Bone marrow (tissue), 2 donors: ENCODE results near the gene GALNT18.

Experiments
- DNase-seq, 2 donors: peaks; one replicate each; lab custom pipeline; 2025; lab: John Stamatoyannopoulos, UW

Gene GALNT18

DNA sequence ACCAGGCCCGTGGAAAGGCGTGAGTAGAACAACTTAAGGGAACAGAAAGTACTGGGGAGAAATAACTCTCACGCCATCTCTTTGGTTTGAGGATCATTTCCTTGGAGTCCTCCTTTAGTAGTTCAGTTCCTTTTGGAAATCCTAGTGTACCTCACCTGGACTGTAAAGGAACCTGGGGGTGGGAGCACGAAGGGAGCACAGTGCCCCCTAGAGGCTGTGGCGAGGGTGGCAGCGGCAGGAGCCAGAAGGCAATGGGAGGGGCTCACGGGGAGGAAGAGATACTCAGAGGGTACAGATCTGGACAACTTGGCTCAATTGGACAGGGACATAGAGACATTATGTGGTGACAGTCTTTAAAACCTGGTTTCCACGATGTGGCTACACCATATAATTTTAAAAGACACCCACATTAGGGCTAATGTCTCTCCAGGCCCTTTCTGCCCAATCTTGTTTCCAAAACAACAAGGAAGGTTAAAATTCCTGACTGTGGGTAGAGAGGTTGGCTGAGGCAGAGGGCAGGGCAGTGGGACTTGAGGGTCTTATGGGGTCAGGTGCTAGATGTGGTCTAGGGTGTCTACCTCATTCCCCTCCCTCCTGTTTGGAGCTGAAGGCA lies 355.7 kb downstream of the GALNT18 start:
- no peak for DNase-seq

DNA sequence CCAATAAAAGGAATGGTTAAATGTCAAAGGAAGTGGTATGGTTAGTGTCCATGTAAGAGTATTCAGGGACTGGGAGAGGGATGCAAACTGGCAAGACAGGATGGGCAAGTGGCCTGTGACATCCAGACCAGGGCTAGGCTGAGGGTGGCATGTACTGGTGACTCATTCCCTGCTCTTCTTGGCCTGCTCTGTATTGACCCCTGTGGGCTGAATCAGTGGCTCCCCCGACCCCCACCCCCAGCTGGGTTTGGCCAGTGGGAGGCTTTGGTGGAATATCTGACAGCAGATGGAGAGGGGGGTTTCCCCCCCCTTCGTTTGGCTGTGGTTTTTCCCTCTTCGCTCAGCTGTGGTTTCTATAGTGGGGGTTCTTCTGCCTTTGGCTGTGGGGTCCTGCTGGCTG lies 356.5 kb downstream of the GALNT18 start:
- no peak for DNase-seq

DNA sequence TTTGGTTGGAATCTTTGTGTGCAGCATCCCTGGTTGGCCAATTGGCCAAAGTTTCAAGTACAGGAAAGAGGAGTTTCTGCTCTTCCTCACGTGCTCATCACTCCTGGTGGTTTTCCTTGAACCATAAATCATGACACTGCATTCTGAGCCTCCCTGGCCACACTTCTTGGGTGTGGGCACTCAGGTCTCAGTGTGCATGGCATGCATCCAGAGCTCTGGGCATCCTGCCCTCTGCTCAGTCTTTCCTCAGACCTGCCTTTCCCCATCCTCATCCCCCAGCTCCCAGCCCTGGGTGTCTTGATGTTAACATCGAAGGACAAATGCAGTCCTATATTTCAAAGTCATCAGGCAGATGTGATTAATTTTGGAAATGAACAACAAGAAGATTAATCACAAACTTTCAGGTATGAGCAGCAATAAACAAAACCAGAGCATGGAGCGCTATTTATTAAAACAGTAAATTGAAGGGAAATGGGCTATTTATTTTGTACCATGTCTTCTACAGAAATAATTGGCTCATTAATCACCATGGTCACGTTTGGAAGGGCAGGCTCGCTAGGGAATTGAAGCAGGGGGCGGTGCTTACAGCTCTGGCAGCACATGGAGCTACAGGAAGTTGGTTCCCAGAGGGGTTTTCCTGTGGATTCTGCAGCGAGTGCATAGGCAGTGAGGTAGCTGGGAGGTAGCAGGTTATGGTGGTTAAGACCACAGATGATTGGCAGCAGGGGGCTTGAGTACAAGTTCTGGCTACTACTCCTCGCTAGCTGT lies 358.4 kb downstream of the GALNT18 start:
- DNase-seq: no peak

DNA sequence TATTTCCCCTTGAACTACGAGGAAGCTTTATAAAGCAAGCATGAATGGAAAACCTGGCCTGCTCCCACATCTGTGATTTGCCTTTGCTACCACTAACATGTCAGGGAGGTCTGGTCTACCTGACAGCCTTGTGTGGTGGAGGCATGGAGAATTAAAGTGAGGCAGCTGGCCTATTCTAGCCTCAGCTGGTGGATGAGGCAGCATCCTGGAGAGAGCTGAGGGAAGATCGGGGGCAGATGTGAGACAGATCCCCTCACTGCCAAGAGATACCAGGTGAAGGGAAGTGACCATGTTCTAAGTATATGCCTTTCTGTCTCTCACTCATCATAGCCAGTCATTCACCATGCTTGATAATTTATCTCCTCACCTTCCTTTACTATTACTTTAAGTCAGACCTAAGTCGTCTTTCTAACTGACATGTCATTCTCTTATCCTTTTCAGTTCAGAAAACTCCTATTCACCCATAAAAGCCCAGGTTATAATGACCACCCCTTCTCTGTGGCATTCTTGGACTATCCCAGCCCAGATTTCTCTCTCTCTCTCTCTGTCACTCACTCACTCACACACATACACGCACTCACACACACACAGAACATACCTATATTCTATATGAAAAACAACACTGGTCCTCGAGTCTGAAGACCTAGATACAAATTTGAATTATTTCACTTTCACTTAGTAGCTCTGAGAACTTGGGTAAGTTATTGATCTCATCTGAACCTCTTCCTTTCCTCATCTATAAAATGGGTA lies 359.5 kb downstream of the GALNT18 start:
- DNase-seq: no peak

DNA sequence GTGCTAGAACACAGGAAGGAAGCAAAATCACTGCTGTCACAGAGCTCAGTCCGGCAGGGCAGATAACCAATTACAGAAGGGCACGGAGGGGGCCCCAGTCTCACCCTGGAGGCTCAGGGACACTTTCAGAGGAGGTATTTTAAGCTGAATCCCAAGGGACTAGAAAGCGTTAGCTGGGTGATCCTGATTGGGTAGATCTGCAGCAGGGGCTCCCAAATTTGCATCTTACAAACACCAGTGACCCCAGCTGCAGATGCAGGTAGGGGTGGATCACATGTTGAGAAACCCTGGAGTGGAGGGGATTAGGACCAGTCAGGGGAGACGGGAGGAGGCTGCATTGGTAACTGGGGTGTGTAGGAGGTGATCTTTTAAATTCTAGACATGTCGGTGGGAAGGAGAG lies 360.2 kb downstream of the GALNT18 start:
- DNase-seq: no peak

DNA sequence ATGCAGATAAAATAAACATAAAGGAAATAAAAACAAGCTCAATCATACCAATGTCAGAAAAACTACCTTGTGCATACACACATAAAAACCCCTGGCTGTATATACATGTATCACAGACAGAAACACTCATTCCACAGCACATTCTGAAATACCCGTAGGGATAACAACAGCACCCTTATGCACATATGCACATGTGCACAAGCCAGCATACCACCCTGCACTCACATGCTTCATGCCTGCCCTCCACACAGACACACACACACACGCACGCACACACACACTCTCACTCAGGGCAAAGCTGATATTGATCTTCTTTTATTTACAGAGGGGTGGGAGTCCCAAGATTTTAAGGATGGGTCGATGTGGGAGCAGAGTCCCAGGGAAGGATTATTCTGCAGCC lies 360.9 kb downstream of the GALNT18 start:
- no peak for DNase-seq

DNA sequence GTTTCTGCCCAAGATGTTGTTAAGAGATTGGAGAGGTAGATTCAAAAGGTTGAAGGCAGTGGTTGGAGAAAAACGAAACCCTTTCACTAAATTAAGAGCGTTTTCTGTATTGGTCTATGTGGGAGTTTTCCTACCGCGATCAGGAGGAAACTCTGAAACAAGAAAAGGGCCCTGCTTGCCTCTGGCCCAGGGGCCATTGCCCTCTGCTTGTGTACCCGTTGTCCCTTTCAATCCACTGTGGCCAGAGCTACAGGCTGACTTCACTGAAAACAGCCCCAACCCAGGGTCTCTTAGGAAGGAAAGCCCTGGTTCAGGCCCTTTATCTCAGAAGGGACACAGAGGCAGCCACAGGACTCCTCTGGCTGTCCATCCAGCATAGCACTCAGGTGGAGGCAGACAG lies 367.8 kb downstream of the GALNT18 start:
- DNase-seq: no peak

DNA sequence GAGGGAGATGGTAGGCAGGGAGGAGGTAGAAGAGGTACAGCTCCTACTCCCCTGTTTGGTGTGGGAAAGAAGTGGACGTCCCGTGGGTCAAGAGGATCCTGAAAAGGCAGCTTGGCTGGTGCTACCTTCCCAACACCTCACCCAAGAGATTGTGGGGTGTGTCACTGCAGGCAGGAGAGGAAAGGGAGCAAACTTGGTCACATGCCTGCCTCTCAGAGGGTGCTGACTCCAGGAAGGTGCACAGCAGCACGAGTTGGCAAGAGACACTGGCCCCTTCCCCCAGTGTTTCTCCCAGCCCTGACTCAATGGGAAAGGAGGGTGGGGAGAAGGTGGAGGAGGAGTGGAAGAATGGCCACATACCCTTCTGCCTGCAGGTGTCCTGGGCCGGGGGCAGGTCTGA lies 368.3 kb downstream of the GALNT18 start:
- DNase-seq: no peak

DNA sequence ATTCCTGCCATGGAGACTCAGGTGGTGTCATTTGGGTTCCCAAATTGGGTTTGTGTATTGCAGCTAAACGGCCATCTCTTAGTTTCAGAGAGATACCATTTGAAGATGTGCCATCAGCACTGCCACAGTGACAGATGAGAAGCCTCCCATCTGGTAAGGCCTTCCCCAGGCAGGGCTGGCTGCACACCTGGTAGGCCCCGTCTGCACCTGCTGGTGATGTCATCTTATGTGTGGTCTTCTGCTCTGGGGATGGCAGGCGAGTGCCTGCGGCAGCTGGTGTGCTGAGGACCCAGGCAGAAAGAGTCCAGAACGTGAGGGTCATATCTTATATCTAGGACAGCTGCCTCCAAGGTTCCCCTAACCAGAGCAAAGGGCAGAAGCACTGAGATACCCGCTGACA lies 369.4 kb downstream of the GALNT18 start:
- no peak for DNase-seq

DNA sequence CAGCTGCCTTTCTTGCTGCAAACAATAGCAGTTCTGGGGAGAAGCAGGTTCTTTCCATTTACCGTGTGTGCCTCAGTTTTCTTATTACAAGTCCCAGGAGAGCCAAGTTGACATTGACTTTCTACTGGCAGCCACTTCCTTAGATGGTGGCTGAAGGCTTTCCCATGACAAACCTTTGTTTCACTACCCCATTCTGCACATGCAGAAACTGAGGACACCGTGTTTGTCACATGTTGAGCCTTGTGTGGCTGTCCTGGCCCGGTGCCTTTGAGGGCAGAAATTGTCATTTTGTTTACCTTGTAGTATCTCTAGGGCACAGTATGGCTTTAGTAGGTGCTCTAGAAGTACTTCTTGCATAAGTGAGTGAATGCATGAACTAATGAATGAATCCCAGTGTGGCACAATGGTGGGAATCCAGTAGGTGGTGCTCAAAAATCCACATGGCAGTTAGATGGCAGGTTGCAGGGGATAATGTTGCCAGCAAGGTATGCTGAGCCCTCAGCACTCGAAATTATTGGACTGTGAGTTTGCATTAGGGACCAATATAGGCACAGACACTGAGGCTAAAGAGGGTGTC lies 370.3 kb downstream of the GALNT18 start:
- DNase-seq: no peak

DNA sequence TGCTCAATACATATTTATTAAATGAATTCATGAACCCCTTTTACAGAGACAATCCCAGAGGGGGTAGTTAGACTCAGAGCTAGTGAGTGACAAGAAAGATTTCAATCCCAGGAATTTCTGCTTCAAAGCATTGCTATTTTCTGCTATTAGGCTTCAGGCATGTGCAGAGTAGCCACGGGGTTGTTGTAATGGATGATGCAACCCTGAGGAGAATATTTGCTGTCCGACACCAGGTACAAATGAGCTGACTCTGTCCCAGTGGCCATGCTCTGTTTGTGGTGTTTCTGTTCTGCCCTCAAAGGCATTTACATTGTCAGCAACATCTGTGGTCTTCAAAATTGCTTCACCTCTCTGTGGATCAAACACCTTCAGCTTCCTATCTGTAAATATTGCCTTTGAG lies 371.3 kb downstream of the GALNT18 start:
- no peak for DNase-seq

DNA sequence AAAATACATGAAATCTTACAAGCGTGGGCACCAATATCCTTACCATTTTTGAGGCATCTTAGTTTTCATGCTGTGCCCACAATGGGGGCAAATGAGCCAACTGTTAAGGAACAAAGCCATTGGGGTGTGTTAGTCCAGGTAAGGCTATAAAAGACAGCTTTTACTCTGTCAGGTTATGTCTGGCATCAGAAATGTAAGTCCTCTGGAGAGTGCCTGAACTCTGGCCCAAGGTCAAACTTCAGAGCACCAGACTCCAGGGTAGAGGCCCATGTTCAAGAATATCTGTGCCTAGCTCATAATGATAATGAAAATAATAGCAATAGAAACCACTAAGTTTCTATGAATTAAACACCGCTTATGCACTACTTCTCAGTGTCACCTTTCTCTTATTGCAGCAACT lies 374.2 kb downstream of the GALNT18 start:
- DNase-seq: no peak

DNA sequence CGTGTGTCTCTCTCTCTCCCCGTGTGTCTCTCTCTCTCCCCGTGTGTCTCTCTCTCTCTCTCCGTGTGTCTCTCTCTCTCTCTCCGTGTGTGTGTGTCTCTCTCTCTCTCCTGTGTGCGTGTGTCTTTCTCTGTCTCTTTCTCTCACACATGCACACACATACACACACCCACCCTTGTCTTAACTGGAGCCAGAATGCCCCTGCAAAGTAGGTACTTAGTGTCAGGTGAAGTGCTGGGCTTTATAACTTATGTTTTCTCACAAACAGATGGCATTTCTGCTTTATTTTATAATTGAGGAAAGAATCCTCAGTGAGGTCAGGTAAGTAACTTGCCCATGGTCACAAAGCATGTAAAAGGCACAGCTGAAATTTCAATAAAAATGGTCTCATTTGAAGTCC lies 374.7 kb downstream of the GALNT18 start:
- DNase-seq: no peak

DNA sequence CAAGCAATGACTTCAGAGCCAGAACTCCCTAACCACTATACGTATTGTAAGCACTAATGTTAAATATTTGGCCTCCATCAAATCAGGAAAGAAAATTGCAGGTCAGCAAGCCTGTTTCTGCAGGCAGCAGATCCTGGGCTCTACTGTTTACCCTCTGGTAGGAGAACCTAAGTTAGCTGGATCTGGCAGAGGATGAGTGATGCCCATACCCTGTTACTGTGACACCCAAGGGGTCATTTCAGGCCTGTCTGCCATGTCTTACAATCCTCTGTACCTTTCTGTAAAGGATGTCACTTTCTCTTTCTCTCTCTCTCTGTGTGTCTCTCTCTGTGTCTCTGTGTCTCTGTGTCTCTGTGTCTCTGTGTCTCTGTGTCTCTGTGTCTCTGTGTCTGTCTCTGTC lies 375.6 kb downstream of the GALNT18 start:
- no peak for DNase-seq

DNA sequence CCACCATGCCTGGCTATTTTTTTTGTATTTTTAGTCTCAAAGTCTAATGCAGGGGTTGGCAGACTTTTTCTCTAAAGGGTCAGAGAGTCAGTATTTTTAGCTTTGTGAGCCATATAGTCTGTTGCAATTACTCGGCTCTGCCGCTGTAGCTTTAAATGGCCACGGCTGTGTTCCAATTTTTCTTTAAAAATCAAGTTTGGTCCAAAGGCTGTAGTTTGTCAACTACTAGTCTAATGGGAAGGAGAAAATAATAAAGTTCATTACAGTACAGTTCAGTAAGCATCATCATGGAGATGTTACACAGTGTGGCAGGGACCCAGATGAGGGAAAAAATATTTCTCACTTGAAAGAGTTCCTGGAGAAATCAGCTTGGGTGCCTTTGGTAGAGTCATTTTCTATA lies 376.4 kb downstream of the GALNT18 start:
- DNase-seq: no peak

DNA sequence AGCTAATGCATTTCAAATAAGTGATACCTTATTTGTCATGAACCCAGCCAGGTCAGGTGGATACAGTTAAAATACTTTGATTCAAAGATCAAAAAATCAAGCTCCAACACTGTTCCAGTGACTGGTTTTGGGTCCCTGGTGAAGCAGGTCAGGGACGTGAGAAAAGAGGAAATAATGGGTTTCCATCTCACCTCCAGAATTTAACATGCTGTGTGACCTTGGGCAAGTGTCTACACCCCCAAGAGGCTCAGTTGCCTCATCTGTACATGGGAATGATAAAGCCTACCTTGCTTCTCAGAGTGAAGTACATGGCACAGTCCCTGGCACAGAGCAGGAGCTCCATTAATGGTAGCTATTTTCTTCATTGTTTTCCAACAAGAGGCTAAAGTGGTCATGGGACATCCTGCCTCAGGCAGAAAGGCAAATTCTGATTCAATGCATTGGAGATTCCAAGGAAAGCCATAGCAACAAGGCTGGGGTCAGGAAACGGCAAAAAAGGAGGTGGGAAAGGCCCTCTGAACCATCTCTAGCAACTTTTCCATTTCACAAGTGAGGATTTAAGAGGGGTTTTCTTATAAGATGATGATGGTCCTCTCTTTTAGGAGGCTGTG lies 377.2 kb downstream of the GALNT18 start:
- no peak for DNase-seq

DNA sequence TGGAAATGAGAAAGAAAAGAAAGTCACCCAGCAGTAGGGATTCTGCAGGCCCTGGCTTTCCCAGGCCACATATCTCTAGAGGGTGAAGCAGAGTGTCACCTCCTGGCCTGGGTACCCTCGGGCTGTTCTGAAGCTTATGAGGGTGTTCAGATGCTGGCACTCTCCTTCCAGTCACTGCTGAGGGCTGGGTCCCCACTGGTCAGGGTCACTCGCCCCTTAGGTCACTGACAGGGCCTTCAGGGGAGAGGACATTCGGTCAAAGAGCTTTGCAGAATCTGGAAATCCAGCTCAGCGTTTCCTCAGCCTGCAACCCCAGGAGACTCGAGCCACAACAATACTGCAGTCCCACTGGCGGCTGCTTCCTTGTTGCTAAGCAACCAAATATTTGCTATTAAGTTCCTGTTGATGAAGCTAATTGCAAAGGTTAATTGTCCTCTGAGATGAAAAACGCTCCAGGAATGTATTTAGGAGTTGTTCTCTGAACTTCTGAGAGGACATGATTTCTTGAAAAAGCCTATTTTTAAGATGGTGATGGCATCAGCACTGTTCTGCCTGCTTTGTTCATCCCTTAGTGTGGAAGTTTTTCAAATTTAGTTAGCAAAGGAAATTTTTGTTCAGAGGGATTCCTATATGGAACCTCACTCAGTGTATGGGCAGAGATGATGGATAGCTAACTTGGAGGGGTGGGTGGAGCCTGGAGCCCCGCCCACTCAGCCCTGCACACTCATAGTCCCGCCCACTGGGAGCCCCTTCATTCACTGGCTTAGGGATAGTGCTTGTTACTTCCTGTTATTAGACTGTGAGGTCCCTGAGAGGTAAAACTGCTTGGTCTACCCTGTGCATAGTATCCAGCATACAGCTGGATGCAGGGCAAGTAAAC lies 378.0 kb downstream of the GALNT18 start:
- no peak for DNase-seq

DNA sequence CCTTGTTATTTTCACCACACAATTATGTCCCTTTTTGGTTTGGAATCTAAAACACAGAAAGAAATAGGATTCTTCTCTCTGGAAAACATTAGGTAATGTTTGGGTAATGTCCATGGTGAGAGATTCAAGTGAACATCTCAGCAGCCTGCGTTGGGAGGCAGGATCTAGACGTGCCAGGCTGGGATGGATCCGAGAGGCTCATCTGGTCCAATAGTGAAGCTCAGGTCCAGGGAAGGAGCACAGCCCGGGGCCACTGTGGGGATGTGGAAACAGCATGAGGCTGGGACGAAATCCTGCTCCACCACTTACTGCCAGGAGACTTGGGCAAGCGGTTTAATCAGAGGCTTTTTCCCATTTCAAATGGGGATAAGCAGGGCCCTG lies 378.6 kb downstream of the GALNT18 start:
- no peak for DNase-seq

DNA sequence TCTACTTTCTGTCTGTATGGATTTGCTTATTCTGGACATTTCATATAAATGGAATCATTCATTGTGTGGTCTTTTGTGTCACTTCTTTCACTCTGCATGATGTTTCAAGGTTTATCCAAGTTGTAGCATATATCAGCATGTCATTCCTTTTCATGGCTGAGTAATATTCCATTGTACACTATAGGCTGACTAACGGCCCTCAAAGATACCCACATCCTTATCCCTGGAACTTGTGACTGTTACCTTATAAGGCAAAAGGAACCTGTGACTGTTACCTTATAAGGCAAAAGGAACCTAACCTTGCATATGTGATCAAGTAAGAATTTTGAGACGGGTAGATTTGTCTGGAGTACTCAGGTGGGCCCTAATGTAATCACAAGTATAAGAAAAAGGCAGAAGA lies 380.5 kb downstream of the GALNT18 start:
- no peak for DNase-seq

DNA sequence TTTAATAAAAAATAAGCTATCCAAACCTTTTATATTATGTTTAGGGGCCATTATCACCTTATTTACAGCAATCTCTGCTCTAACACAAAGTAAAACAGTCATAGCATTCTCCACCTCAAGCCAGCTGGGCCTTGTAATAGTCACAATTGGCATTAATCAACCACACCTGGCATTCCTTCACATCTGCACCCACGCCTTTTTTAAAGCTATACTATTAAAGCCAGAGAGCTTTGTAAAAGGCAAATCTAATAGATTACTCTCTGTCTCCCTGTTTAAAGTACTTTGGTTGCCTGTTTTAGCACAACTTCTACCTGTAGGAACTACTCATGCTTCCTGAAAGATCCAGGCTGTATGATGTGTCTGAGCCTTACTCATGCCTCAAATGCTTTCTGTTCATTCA lies 381.8 kb downstream of the GALNT18 start:
- DNase-seq: no peak

DNA sequence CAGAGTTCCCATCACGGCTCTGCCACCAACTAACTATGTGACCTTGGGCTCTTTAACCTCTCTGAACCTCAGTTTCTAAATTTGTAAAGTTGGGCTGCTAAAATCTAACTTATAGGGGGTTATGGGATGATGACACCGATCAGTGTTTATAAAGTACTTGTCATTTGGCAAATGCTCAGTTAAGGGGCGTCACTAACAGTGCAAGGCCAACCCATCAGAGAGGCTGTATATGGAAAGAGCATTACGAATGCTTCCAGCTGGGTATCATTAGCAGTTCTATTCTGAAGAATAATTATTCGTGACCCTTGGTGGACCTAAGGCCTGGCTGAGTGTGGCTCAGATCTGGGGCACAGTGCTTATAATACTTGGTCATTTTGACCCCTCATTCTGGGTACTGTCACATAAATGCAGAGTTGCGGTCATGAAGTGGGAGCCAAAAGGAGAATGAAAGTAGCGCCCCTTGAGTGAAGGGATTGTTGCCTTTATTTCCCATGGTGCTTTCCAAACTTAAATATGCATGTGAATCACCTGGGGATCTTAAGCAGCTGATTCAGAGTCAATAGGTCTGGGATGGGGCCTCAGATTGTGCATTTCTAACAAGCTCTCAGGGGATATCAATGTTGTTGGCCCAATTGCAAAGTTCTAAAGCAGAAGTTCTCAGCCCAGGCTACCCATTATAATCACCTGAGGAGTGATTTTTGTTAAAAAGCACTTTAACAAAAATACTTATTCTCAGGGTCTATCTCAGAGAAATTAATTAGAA lies 384.6 kb downstream of the GALNT18 start:
- no peak for DNase-seq
